Measurements from ENCODE around the gene TSPY2.
"Not testable (repeated sequence)": the region's sequence is repeated elsewhere in the genome, so short reads cannot be mapped to it uniquely, and the experiment has no call there.

The TSPY2 gene, protein sequence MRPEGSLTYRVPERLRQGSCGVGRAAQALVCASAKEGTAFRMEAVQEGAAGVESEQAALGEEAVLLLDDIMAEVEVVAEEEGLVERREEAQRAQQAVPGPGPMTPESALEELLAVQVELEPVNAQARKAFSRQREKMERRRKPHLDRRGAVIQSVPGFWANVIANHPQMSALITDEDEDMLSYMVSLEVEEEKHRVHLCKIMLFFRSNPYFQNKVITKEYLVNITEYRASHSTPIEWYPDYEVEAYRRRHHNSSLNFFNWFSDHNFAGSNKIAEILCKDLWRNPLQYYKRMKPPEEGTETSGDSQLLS

DNA sequence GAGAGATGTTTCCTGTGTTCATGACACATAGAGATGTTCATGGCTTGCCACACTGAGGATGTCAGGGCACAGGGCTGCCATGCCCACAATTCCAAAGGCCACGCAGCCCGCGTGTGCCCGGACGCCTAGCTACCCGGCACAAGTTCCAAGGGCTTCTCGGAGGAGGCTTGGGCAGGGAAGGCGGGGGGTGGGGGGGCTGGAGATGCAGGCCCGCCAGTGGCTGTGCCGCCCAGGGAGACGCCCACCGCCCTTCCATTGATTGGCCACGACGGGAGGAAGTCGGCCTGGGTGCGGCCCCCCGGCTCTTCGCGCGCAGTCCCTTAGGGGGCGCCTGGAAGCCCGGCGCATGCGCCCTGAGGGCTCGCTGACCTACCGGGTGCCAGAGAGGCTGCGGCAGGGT, at the start of gene TSPY2:
Gene TSPY2, plus strand, starts transcription at position 301 of the 400 bp plus-strand sequence. Its CDS starts 46 bp downstream, at position 347.
- not testable (repeated sequence) for DNase-seq (ENCODE audit: low read depth in 2 of 2)

DNA sequence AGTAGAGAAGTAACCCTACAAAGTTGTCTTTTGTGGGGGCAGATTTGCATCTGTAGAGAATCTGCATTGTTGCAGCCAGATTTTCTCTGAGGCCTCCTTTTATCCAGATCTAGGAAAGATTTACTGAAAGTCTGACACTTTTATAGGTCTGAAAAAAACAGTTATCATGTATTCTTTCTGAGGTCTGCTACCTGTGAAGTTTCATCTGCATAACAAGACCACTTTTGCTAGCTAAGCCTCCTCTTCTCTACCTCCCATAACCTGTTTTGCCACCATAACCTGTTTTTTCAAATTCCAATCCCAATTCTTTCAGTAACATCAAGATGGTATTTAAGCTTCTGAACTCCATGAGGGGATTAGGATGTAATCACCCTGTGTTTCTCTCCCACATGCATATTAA, 36.5 kb upstream of the TSPY2 start:
- DNase-seq (ENCODE audit: low read depth in 2 of 2): not testable (repeated sequence)

DNA sequence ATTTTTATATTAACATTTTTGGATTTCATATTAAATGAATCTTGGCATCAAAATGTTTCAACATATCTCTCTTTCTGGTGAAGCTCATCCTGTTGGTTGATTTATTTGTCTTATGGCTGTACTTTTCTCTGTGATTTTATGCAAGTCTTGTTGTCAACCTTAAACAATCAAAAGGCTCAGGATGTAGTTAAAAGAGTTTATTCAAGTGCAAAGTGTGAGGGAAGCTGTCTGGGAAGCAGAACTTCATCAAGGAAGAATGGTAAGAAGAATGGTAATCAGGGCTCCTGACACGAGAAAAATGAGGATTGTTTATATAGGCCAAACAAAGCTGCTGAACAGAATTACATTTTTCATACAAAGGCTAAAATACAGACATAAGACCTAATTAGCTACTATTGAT, 29.0 kb upstream of the TSPY2 start:
- not testable (repeated sequence) for DNase-seq (ENCODE audit: low read depth in 2 of 2)

DNA sequence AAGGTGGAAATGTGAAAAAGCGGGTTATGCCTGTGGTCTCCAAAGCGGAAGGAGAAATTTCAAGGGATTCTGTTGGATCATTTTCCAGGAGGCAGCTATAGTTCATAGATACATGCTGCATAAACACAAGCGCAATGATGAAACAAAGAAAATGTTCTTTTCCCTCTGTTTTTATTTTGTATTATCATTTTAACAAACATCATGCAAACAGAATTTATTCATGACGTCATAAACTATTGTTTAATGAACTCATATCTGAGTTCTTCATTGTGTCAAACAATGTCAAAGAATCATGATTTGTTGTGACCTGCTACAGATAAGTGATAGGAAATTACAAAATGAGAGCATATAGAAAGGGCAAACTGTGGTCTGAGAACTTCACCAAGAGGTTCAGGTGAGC, 23.8 kb downstream of the TSPY2 start:
- DNase-seq (ENCODE audit: low read depth in 2 of 2): not testable (repeated sequence)

Data from activated CD8-positive, alpha-beta memory T cell treated with anti-CD3 and anti-CD28 coated beads for 4 hours (primary cell).